ENCODE measurements around the gene CHTF18. TPM values are rescaled to one million over a fixed set of nuclear protein-coding genes. Genes with fewer than 3 reads are reported as not detected.

Gene CHTF18
- total and polyA plus RNA-seq, 9 of the 15 experiments (the other 6 are each of a cell fraction or from before 2014, with no cell fraction given), result 2.5 to 123 (median 17.0) TPM

GRCh38 chr16:739560-740458 lies 48.6 kb upstream of the CHTF18 start (continued):
- TF ChIP-seq ILF3 (IDR thresholded peaks at IDR 0.05; ENCODE audit: borderline replicate concordance), result no peak
- TF ChIP-seq KAT7 (CRISPR knock-in tag; IDR thresholded peaks at IDR 0.05; ENCODE audit: borderline replicate concordance), result peak; percentile 68; the same call in 1 of the 2 replicates

GRCh38 chr16:740459-740763 lies 48.0 kb upstream of the CHTF18 start:
- Histone ChIP-seq H3K79me2 (ENCODE audit: control insufficient read depth, insufficient read depth, low read length) (peaks cover 15% of the 10 kb centered on the region), H3K36me3 (ENCODE audit: control insufficient read depth, insufficient read depth, low read length) (peaks cover 37% of the 10 kb centered on the region; the same call in 2 of the 3 replicates), H2AFZ (ENCODE audit: low read depth, low read length) (peak overlapping the region; percentile 86), H4K20me1 (replicated peaks; ENCODE audit: control insufficient read depth, insufficient read depth, low read length) (no peaks in the 10 kb centered on the region; the same call in 1 of the 2 replicates), H3K27me3 (ENCODE audit: control insufficient read depth in 2 of 2, insufficient read depth in 2 of 2, low read length in 2 of 2) (no peaks in the 10 kb centered on the region), H3K27ac (ENCODE audit: extremely low read depth, low read depth, low read length) (peak overlapping the region; percentile 90), H3K4me1 (replicated peaks in 1 of 2; ENCODE audit: control insufficient read depth in 2 of 2, insufficient read depth in 2 of 2, low read length in 2 of 2) (peaks cover 18 to 79% of the 10 kb centered on the region in 2 experiments), H3K9me3 (replicated peaks; ENCODE audit: control insufficient read depth, insufficient read depth, low read depth, low read length) (no peaks in the 10 kb centered on the region), H3K9me1 (ENCODE audit: control insufficient read depth, insufficient read depth, low read length) (peaks cover 6% of the 10 kb centered on the region), H3K4me3 (peak overlapping the region; percentile 96), H3K4me2 (ENCODE audit: insufficient read depth, low read length) (peak overlapping the region; percentile 85), H3K9ac (ENCODE audit: insufficient read depth in 1 of 2, low read depth in 2 of 2, low read length in 2 of 2) (peak overlapping the region; percentile 87 to 95)
- CTCF ChIA-PET (ENCODE audit: low intra/inter-chr PET ratio), result interaction anchor here (0.9 to 1.1 kb wide), 2 partner anchors 25 to 348 kb away, joined by 3 to 4 read pairs; partner anchors contain the start of gene METRN
- in situ Hi-C loops (cut with MboI), result loop anchor here (5.0 kb wide), 1 partner anchor 47 kb away; the partner anchor contains the start of genes CHTF18 and RPUSD1
- peak; percentile 69 for ATAC-seq
- POLR2A ChIA-PET, result interaction anchor here (0.5 to 1.9 kb wide), 9 partner anchors 9 to 68 kb away, joined by 3 to 11 read pairs (median 4); no protein-coding TSS in a partner anchor
- intact Hi-C loops (cut with micrococcal nuclease), result no loop called here
- DNase-seq (ENCODE audit: extremely low read depth in 1 of 4, low spot score in 3 of 4), result peak; percentile 43 to 78 (median 66)
- no peak for FAIRE-seq
- BruUV-seq (replicated peaks), result TSS peak; percentile 70
- WGBS (ENCODE audit: insufficient coverage, low coverage, missing lambda C conversion rate), result 0% methylated on average over 20 of the region's 22 CpGs
- TF ChIP-seq MYC (IDR thresholded peaks at IDR 0.05; ENCODE audit: low read depth, low read length) (no peak), MYC (CRISPR knock-in tag; IDR thresholded peaks at IDR 0.05; ENCODE audit: borderline replicate concordance, low read depth) (0 out of 2 replicates have a peak, but pooled peaks have one; percentile 40), XRCC5 (IDR thresholded peaks at IDR 0.05; ENCODE audit: low read depth, low read length) (0 out of 2 replicates have a peak, but pooled peaks have one; percentile 21), PHF20 (IDR thresholded peaks at IDR 0.05; ENCODE audit: partially characterized antibody) (no peak), ZNF584 (CRISPR knock-in tag; IDR thresholded peaks at IDR 0.05; ENCODE audit: low read depth) (no peak), TEAD4 (IDR thresholded peaks at IDR 0.05; ENCODE audit: low read length) (no peak), TEAD4 (CRISPR knock-in tag; IDR thresholded peaks at IDR 0.05; ENCODE audit: borderline replicate concordance) (0 out of 2 replicates have a peak, but pooled peaks have one; percentile 30), ZKSCAN3 (CRISPR knock-in tag; IDR thresholded peaks at IDR 0.05) (no peak), KAT7 (CRISPR knock-in tag; IDR thresholded peaks at IDR 0.05; ENCODE audit: borderline replicate concordance) (0 out of 2 replicates have a peak, but pooled peaks have one; percentile 7), FIP1L1 (IDR thresholded peaks at IDR 0.05; ENCODE audit: low read depth, low read length, poor library complexity, severe bottlenecking) (peak; percentile 2), ZBTB7A (IDR thresholded peaks at IDR 0.05; ENCODE audit: borderline replicate concordance, control insufficient read depth, low read depth, low read length) (0 out of 2 replicates have a peak, but pooled peaks have one; percentile 57), FOXA1 (IDR thresholded peaks at IDR 0.05; ENCODE audit: borderline replicate concordance) (no peak), ZNF253 (CRISPR knock-in tag; conservative IDR thresholded peaks at IDR 0.05) (no peak), ARID2 (IDR thresholded peaks at IDR 0.05) (no peak), E4F1 (CRISPR knock-in tag; IDR thresholded peaks at IDR 0.05; ENCODE audit: borderline replicate concordance) (no peak), ZNF830 (CRISPR knock-in tag; IDR thresholded peaks at IDR 0.05) (no peak), NR1H2 (CRISPR knock-in tag; IDR thresholded peaks at IDR 0.05) (no peak)
